HG03064 (cell line): Measurements from ENCODE around the gene TMEM179B.
A peak's percentile ranks its signal among the peaks of the same experiment; 100 is the strongest.
"Not testable (repeated sequence)": the region's sequence is repeated elsewhere in the genome, so short reads cannot be mapped to it uniquely, and the experiment has no call there.

Experiments
- ATAC-seq: cut with Tn5 transposase; IDR thresholded peaks from one replicate; pipeline ENCODE4 v1.9.1; 2021; ENCODE audit warnings: low read depth; ENCODE audit not compliant: unreplicated experiment

TMEM179B gene

GRCh38 chr11:62787005-62787759 lies at the start of gene TMEM179B:
Gene TMEM179B (plus strand): TSS chr11:62787402. CDS start chr11:62787432, 30 bp downstream.
- ATAC-seq, result peak; percentile 65

GRCh38 chr11:62747475-62748160 lies 39.6 kb upstream of the TMEM179B start:
- no peak for ATAC-seq

GRCh38 chr11:62749931-62750330 lies 37.3 kb upstream of the TMEM179B start:
- ATAC-seq, result not testable (repeated sequence)

- no peak for ATAC-seq
Observed at GRCh38 chr11:62752177-62752785, 34.9 kb upstream of the TMEM179B start.

GRCh38 chr11:62752994-62753735 lies 34.0 kb upstream of the TMEM179B start:
- ATAC-seq, result peak; percentile 5

- peak; percentile 96 for ATAC-seq
Observed at GRCh38 chr11:62753736-62754603, 33.2 kb upstream of the TMEM179B start, which contains the start of gene ZBTB3. Gene ZBTB3 (minus strand): TSS chr11:62754160. CDS start chr11:62753664, 496 bp downstream.

- ATAC-seq, result no peak
Observed at GRCh38 chr11:62755086-62755615, 32.1 kb upstream of the TMEM179B start.

- no peak for ATAC-seq
Observed at GRCh38 chr11:62757846-62758788, 29.1 kb upstream of the TMEM179B start.

GRCh38 chr11:62760867-62761227 lies 26.4 kb upstream of the TMEM179B start:
- ATAC-seq, result not testable (repeated sequence)

- ATAC-seq, result no peak
Observed at GRCh38 chr11:62770778-62771143, 16.4 kb upstream of the TMEM179B start.

GRCh38 chr11:62771144-62772021 lies 15.8 kb upstream of the TMEM179B start, which contains the start of gene TAF6L:
Gene TAF6L (plus strand): TSS chr11:62771396. CDS start chr11:62775784, 4,388 bp downstream.
- peak; percentile 74 for ATAC-seq

- ATAC-seq, result no peak
Observed at GRCh38 chr11:62774407-62774806, 12.8 kb upstream of the TMEM179B start.

GRCh38 chr11:62775646-62776045 lies 11.6 kb upstream of the TMEM179B start:
- no peak for ATAC-seq

- no peak for ATAC-seq
Observed at GRCh38 chr11:62777389-62777788, 9.8 kb upstream of the TMEM179B start.

GRCh38 chr11:62778441-62778840 lies 8.8 kb upstream of the TMEM179B start:
- ATAC-seq, result no peak

- ATAC-seq, result no peak
Observed at GRCh38 chr11:62782753-62783152, 4.4 kb upstream of the TMEM179B start.

- ATAC-seq, result peak; percentile 58
Observed at GRCh38 chr11:62786318-62787004, 741 bp upstream of the TMEM179B start.
